Endothelial cell of umbilical vein (primary cell): ENCODE measurements around the gene PBX2.

Source experiments
- CTCF ChIP-seq, 2 donors: IDR thresholded peaks; 1 replicate in 1 of 2; 2 replicates in 1 of 2; pipeline ENCODE4 v1.5.1; 2011; ENCODE audit warnings: low read length in 2 of 2, mild to moderate bottlenecking in 2 of 2, moderate library complexity in 2 of 2, control low read depth in 1 of 2, inconsistent platforms in 1 of 2, low read depth in 1 of 2; ENCODE audit not compliant: insufficient read depth in 1 of 2; ENCODE audit errors: extremely low read depth in 1 of 2
- EZH2 ChIP-seq: IDR thresholded peaks from 2 replicates; pipeline ENCODE4 v1.6.1; 2012; ENCODE audit warnings: borderline replicate concordance, low read depth, mild to moderate bottlenecking, moderate library complexity, low read length, inconsistent platforms; ENCODE audit not compliant: severe bottlenecking
- JUN ChIP-seq: IDR thresholded peaks from 2 replicates; pipeline ENCODE4 v1.6.1; 2011; ENCODE audit warnings: borderline replicate concordance, low read depth; ENCODE audit not compliant: insufficient read length, insufficient read depth
- MAX ChIP-seq: IDR thresholded peaks from 2 replicates; pipeline ENCODE4 v1.6.1; 2011; ENCODE audit not compliant: insufficient read depth, insufficient read length
- MYC ChIP-seq: IDR thresholded peaks from one replicate; pipeline ENCODE4 v1.6.1; 2011; ENCODE audit warnings: mild to moderate bottlenecking, low read depth, low read length
- POLR2A ChIP-seq: IDR thresholded peaks from 2 replicates; pipeline ENCODE4 v1.6.1; 2012; ENCODE audit warnings: low read depth, mild to moderate bottlenecking, control low read depth, low read length
- POLR2AphosphoS5 ChIP-seq: IDR thresholded peaks from 2 replicates; pipeline ENCODE4 v1.6.1; 2012; ENCODE audit warnings: low read depth, mild to moderate bottlenecking, control low read depth, low read length, moderate library complexity; ENCODE audit not compliant: insufficient read depth

- TF ChIP-seq POLR2AphosphoS5 (no peak), CTCF (IDR thresholded peaks at IDR 0.05; ENCODE audit: extremely low read depth in 1 of 2, insufficient read depth in 1 of 2, low read depth in 1 of 2, low read length in 2 of 2) (no peak), POLR2A (no peak), MAX (no peak), JUN (no peak), EZH2 (peak; percentile 21), MYC (no peak)
These were observed 40.8 kb downstream of the PBX2 start for GRCh38 chr6:32149092-32149755.
